HG03439 (cell line): Measurements from ENCODE around the gene NR1I3.
"Not testable (repeated sequence)": the region's sequence is repeated elsewhere in the genome, so short reads cannot be mapped to it uniquely, and the experiment has no call there.

Source experiments
- ATAC-seq: cut with Tn5 transposase; IDR thresholded peaks from one replicate; pipeline ENCODE4 v1.9.1; 2021; ENCODE audit warnings: mild to moderate bottlenecking, moderate library complexity; ENCODE audit not compliant: unreplicated experiment

The NR1I3 gene

GRCh38 chr1:161238039-161238473, at the start of gene NR1I3:
Gene NR1I3, minus strand, starts transcription at chr1:161238203. Its CDS starts 1,638 bp downstream, at chr1:161236565.
- no peak for ATAC-seq

- no peak for ATAC-seq
Observed at GRCh38 chr1:161287482-161288054, 49.6 kb upstream of the NR1I3 start.

GRCh38 chr1:161285521-161285920, 47.5 kb upstream of the NR1I3 start:
- no peak for ATAC-seq

- ATAC-seq, result no peak
Observed at GRCh38 chr1:161285113-161285512, 47.1 kb upstream of the NR1I3 start.

GRCh38 chr1:161282991-161283390, 45.0 kb upstream of the NR1I3 start:
- ATAC-seq, result no peak

GRCh38 chr1:161274874-161275273, 36.9 kb upstream of the NR1I3 start:
- no peak for ATAC-seq

GRCh38 chr1:161273402-161273801, 35.4 kb upstream of the NR1I3 start:
- ATAC-seq, result no peak

GRCh38 chr1:161267321-161267720, 29.3 kb upstream of the NR1I3 start:
- ATAC-seq, result no peak

- ATAC-seq, result no peak
Observed at GRCh38 chr1:161266836-161267235, 28.8 kb upstream of the NR1I3 start.

GRCh38 chr1:161266202-161266601, 28.2 kb upstream of the NR1I3 start:
- no peak for ATAC-seq

GRCh38 chr1:161265305-161265704, 27.3 kb upstream of the NR1I3 start:
- ATAC-seq, result no peak

GRCh38 chr1:161261261-161262235, 23.5 kb upstream of the NR1I3 start:
- ATAC-seq, result no peak

GRCh38 chr1:161260376-161261260, 22.6 kb upstream of the NR1I3 start:
- no peak for ATAC-seq

- ATAC-seq, result no peak
Observed at GRCh38 chr1:161259765-161260164, 21.8 kb upstream of the NR1I3 start.

- no peak for ATAC-seq
Observed at GRCh38 chr1:161259345-161259702, 21.3 kb upstream of the NR1I3 start.

GRCh38 chr1:161258439-161259344, 20.7 kb upstream of the NR1I3 start, which contains the start of gene PCP4L1:
Gene PCP4L1, plus strand, starts transcription at chr1:161258745. Its CDS starts 230 bp downstream, at chr1:161258975.
- no peak for ATAC-seq

GRCh38 chr1:161257109-161257508, 19.1 kb upstream of the NR1I3 start:
- ATAC-seq, result not testable (repeated sequence)

- ATAC-seq, result not testable (repeated sequence)
Observed at GRCh38 chr1:161255955-161256520, 18.0 kb upstream of the NR1I3 start.

- ATAC-seq, result not testable (repeated sequence)
Observed at GRCh38 chr1:161255302-161255701, 17.3 kb upstream of the NR1I3 start.

GRCh38 chr1:161251579-161251978, 13.6 kb upstream of the NR1I3 start:
- no peak for ATAC-seq
